Measurements from ENCODE around the gene KCNAB1. TPM values are rescaled to one million over a fixed set of nuclear protein-coding genes. Genes with fewer than 3 reads are reported as not detected.

Gene KCNAB1
- total and polyA plus RNA-seq, 2 donors (not counting 1 experiment from before 2014, with no cell fraction given): not detected

- no peak for ATAC-seq (ENCODE audit: low read depth)
These were observed 256.9 kb downstream of the KCNAB1 start for GRCh38 chr3:156377266-156377665.

GRCh38 chr3:156377718-156378117 lies 257.3 kb downstream of the KCNAB1 start:
- no peak overlapping the region for H3K27ac ChIP-seq (ENCODE audit: low read length in 2 of 2)
- H3K9ac ChIP-seq (ENCODE audit: low read length): no peak overlapping the region
- no peak overlapping the region for H3K4me3 Mint-ChIP-seq
- POLR2A ChIA-PET: no interaction called here
- DNase-seq: no peak
- H3K4me2 ChIP-seq (replicated peaks; ENCODE audit: low read depth, low read length, poor library complexity, severe bottlenecking): no peak overlapping the region
- TF ChIP-seq EZH2 (IDR thresholded peaks at IDR 0.05; ENCODE audit: borderline replicate concordance, insufficient read depth, low read depth, low read length, poor library complexity, severe bottlenecking) (no peak), CTCF (IDR thresholded peaks at IDR 0.05) (no peak)
- no peaks in the 10 kb centered on the region for H3K79me2 ChIP-seq (ENCODE audit: control insufficient read depth, insufficient read depth, low read length)
- ATAC-seq (ENCODE audit: low read depth): no peak
- no peaks in the 10 kb centered on the region for H3K27me3 ChIP-seq (replicated peaks in 1 of 4; ENCODE audit: control extremely low read depth in 1 of 4, control insufficient read depth in 3 of 4, insufficient read depth in 4 of 4, low read length in 3 of 4)
- no peaks in the 10 kb centered on the region for H4K20me1 ChIP-seq (ENCODE audit: control insufficient read depth, insufficient read depth, low read length, poor library complexity, severe bottlenecking)
- H3K4me3 ChIP-seq (ENCODE audit: control extremely low read depth in 1 of 5, extremely low read depth in 1 of 5, insufficient read depth in 1 of 5, low read depth in 2 of 5, low read length in 4 of 5): no peak overlapping the region
- intact Hi-C loops (cut with micrococcal nuclease): no loop called here
- CTCF ChIA-PET: interaction anchor here (1.0 to 1.7 kb wide), 3 partner anchors 10 to 227 kb away, joined by 3 read pairs; no protein-coding TSS in a partner anchor
- H3K9me3 ChIP-seq (ENCODE audit: control extremely low read depth in 1 of 3, control insufficient read depth in 2 of 3, insufficient read depth in 1 of 3, low read length in 2 of 3): no peaks in the 10 kb centered on the region
- H3K27ac Mint-ChIP-seq: no peak overlapping the region
- 78% methylated on average over 3 of the region's 7 CpGs for WGBS (ENCODE audit: insufficient coverage)
- no peaks in the 10 kb centered on the region for H3K36me3 ChIP-seq (replicated peaks in 1 of 2; ENCODE audit: control extremely low read depth in 1 of 2, control insufficient read depth in 1 of 2, extremely low read depth in 1 of 2, insufficient read depth in 2 of 2, low read length in 1 of 2)
- peaks cover 31% of the 10 kb centered on the region for H3K27me3 Mint-ChIP-seq
- H3K9me3 Mint-ChIP-seq (ENCODE audit: insufficient read depth): no peaks in the 10 kb centered on the region
- no peaks in the 10 kb centered on the region for H3K4me1 ChIP-seq (ENCODE audit: control insufficient read depth in 2 of 2, insufficient read depth in 2 of 2, low read length in 2 of 2)
- H3K4me1 Mint-ChIP-seq: no peaks in the 10 kb centered on the region
- no peak overlapping the region for H2AFZ ChIP-seq (ENCODE audit: insufficient read depth, low read depth, low read length, poor library complexity, severe bottlenecking)

More at GRCh38 chr3:156377266-156377665, 256.9 kb downstream of the KCNAB1 start:
- Histone ChIP-seq H3K36me3 (replicated peaks in 1 of 2; ENCODE audit: control extremely low read depth in 1 of 2, control insufficient read depth in 1 of 2, extremely low read depth in 1 of 2, insufficient read depth in 2 of 2, low read length in 1 of 2) (no peaks in the 10 kb centered on the region), H3K9me3 (ENCODE audit: control extremely low read depth in 1 of 3, control insufficient read depth in 2 of 3, insufficient read depth in 1 of 3, low read length in 2 of 3) (no peaks in the 10 kb centered on the region), H3K79me2 (ENCODE audit: control insufficient read depth, insufficient read depth, low read length) (no peaks in the 10 kb centered on the region), H3K27ac (ENCODE audit: low read length in 2 of 2) (no peak overlapping the region), H2AFZ (ENCODE audit: insufficient read depth, low read depth, low read length, poor library complexity, severe bottlenecking) (no peak overlapping the region), H3K9ac (ENCODE audit: low read length) (no peak overlapping the region), H3K27me3 (replicated peaks in 1 of 4; ENCODE audit: control extremely low read depth in 1 of 4, control insufficient read depth in 3 of 4, insufficient read depth in 4 of 4, low read length in 3 of 4) (no peaks in the 10 kb centered on the region), H3K4me1 (ENCODE audit: control insufficient read depth in 2 of 2, insufficient read depth in 2 of 2, low read length in 2 of 2) (no peaks in the 10 kb centered on the region), H4K20me1 (ENCODE audit: control insufficient read depth, insufficient read depth, low read length, poor library complexity, severe bottlenecking) (no peaks in the 10 kb centered on the region), H3K4me2 (replicated peaks; ENCODE audit: low read depth, low read length, poor library complexity, severe bottlenecking) (no peak overlapping the region), H3K4me3 (ENCODE audit: control extremely low read depth in 1 of 5, extremely low read depth in 1 of 5, insufficient read depth in 1 of 5, low read depth in 2 of 5, low read length in 4 of 5) (no peak overlapping the region)
- Mint-ChIP-seq H3K27ac (no peak overlapping the region), H3K4me1 (no peaks in the 10 kb centered on the region), H3K9me3 (ENCODE audit: insufficient read depth) (no peaks in the 10 kb centered on the region), H3K4me3 (no peak overlapping the region), H3K27me3 (peaks cover 31% of the 10 kb centered on the region)
- ChIA-PET POLR2A (no interaction called here), CTCF (interaction anchor here (1.0 to 1.7 kb wide), 2 partner anchors 11 to 131 kb away, joined by 3 read pairs; no protein-coding TSS in a partner anchor)
- DNase-seq: no peak
- 94% methylated on average over 3 of the region's 7 CpGs for WGBS (ENCODE audit: insufficient coverage)
- intact Hi-C loops (cut with micrococcal nuclease): no loop called here
- TF ChIP-seq EZH2 (IDR thresholded peaks at IDR 0.05; ENCODE audit: borderline replicate concordance, insufficient read depth, low read depth, low read length, poor library complexity, severe bottlenecking) (no peak), CTCF (IDR thresholded peaks at IDR 0.05) (no peak)

Data from B cell (primary cell).